Activated CD8-positive, alpha-beta T cell treated with anti-CD3 and anti-CD28 coated beads for 36 hours (primary cell): ENCODE results near the gene DRC3. TPM values are rescaled to one million over a fixed set of nuclear protein-coding genes. Genes with fewer than 3 reads are reported as not detected.

Experiments
- ATAC-seq: fragments of 200-7000 bp; cut with Tn5 transposase; one replicate; pipeline ENCODE4 v1.10.0; 2021; ENCODE audit warnings: mild to moderate bottlenecking, moderate library complexity
- CTCF ChIA-PET: fragments of 350-600 bp; sonication (Branson Sonifier 250); formaldehyde crosslinking; loops from one replicate; lab custom pipeline; 2021; ENCODE audit warnings: antibody characterized with exemption; lab: Charles Lee
- POLR2A ChIA-PET: fragments of 350-600 bp; sonication (Branson Sonifier 250); formaldehyde crosslinking; loops from one replicate; lab custom pipeline; 2021; ENCODE audit warnings: antibody characterized with exemption; lab: Charles Lee
- DNase-seq: peaks from one replicate; pipeline ENCODE4 v3.0.0-alpha.2; 2020
- H3K27ac Mint-ChIP-seq: one replicate; pipeline ENCODE4 v1.8.0; 2021; ENCODE audit warnings: mild to moderate bottlenecking, mixed read lengths
- H3K27me3 Mint-ChIP-seq: one replicate; pipeline ENCODE4 v1.8.0; 2021; ENCODE audit warnings: mixed read lengths
- H3K36me3 Mint-ChIP-seq: one replicate; pipeline ENCODE4 v1.8.0; 2021; ENCODE audit warnings: low read depth, mixed read lengths
- H3K4me1 Mint-ChIP-seq: one replicate; pipeline ENCODE4 v1.8.0; 2021; ENCODE audit warnings: low read depth, mixed read lengths
- H3K4me3 Mint-ChIP-seq: one replicate; pipeline ENCODE4 v1.8.0; 2021; ENCODE audit warnings: mild to moderate bottlenecking, moderate library complexity, mixed read lengths
- H3K9me3 Mint-ChIP-seq: one replicate; pipeline ENCODE4 v1.8.0; 2021; ENCODE audit warnings: mixed read lengths
- intact Hi-C: fragments of 100-400 bp; cut with micrococcal nuclease; formaldehyde crosslinking; loops from one replicate; pipeline ENCODE4 v1.10.0; 2022
- total RNA-seq, 2 experiments: library from RNA; stranded (reverse); gene quantifications; one replicate each; pipeline ENCODE4 v1.2.3, GENCODE V29; 2021
- TF ChIP-seq, protein P1 (sequence below): fragments of 200-600 bp; IDR thresholded peaks from one replicate; pipeline ENCODE4 v1.8.0; 2022; ENCODE audit warnings: antibody characterized with exemption, mild to moderate bottlenecking

Gene DRC3
- total RNA-seq, 2 experiments from 2014 or later = 0.25 TPM; not detected in 1

DNA sequence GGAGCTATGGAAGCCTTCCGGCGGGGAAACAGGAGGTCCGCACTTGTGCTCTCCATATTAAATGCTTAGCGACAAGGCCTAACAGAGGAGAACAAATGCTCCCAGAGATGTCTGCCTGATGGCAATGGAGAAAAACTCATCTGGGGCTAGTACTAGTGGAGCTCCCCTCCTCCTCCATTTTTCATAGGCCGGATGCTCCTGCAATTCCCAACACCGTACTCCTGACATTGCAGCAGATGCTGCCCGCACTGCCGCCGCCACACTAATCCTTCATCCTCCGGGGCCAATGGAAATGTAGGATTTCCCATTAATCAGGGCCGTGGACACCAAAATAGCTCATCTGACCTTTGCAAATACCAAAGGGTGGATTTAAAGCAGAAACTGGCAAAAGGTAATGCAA is 27.9 kb upstream of the DRC3 start:
- no peak overlapping the region for H3K27ac Mint-ChIP-seq
- CTCF ChIA-PET = interaction anchor here (0.7 to 1.9 kb wide), 6 partner anchors 12 to 303 kb away, joined by 3 to 8 read pairs (median 3); no protein-coding TSS in a partner anchor
- POLR2A ChIA-PET = interaction anchor here (1.4 kb wide), 1 partner anchor 15 kb away, joined by 6 read pairs; no protein-coding TSS in a partner anchor

DNA sequence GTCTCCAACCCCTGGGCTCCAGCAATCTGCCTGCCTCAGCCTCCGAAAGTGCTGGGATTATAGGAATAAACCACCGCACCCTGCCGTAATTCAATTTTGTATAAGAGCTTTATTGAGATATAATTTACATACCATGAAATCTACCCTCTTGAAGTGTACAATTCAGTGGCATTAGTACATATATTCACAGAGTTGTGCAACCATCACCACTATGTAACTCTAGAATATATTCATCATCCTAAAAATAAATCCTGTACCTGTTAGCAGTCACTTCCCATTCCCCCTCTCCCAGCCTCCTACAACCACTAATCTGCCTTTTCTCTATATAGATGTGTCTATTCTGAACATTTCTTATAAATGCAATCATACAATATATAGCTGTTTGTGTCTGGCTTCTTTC is 26.6 kb upstream of the DRC3 start:
- H3K27me3 Mint-ChIP-seq = no peaks in the 10 kb centered on the region
- TF ChIP-seq, protein P1, sequence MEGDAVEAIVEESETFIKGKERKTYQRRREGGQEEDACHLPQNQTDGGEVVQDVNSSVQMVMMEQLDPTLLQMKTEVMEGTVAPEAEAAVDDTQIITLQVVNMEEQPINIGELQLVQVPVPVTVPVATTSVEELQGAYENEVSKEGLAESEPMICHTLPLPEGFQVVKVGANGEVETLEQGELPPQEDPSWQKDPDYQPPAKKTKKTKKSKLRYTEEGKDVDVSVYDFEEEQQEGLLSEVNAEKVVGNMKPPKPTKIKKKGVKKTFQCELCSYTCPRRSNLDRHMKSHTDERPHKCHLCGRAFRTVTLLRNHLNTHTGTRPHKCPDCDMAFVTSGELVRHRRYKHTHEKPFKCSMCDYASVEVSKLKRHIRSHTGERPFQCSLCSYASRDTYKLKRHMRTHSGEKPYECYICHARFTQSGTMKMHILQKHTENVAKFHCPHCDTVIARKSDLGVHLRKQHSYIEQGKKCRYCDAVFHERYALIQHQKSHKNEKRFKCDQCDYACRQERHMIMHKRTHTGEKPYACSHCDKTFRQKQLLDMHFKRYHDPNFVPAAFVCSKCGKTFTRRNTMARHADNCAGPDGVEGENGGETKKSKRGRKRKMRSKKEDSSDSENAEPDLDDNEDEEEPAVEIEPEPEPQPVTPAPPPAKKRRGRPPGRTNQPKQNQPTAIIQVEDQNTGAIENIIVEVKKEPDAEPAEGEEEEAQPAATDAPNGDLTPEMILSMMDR = no peak
- no peak overlapping the region for H3K27ac Mint-ChIP-seq
- H3K36me3 Mint-ChIP-seq = no peaks in the 10 kb centered on the region
- no peaks in the 10 kb centered on the region for H3K9me3 Mint-ChIP-seq
- ATAC-seq = no peak
- CTCF ChIA-PET = interaction anchor here (0.7 to 1.9 kb wide), 6 partner anchors 10 to 38 kb away, joined by 3 to 8 read pairs (median 5); no protein-coding TSS in a partner anchor
- H3K4me1 Mint-ChIP-seq = peaks cover 18% of the 10 kb centered on the region
- DNase-seq = no peak
- H3K4me3 Mint-ChIP-seq = no peak overlapping the region
- POLR2A ChIA-PET = interaction anchor here (0.6 to 1.1 kb wide), 3 partner anchors 12 to 1002 kb away, joined by 3 to 5 read pairs (median 3); no protein-coding TSS in a partner anchor
- intact Hi-C loops = no loop called here

More for the DNA sequence above, 27.9 kb upstream of the DRC3 start:
- peaks cover 18% of the 10 kb centered on the region for H3K4me1 Mint-ChIP-seq
- H3K4me3 Mint-ChIP-seq = no peak overlapping the region
- TF ChIP-seq, protein P1 = no peak
- intact Hi-C loops = no loop called here
- DNase-seq (no peak), ATAC-seq (no peak)
- no peaks in the 10 kb centered on the region for H3K36me3 Mint-ChIP-seq
- H3K9me3 Mint-ChIP-seq = no peaks in the 10 kb centered on the region
- H3K27me3 Mint-ChIP-seq = no peaks in the 10 kb centered on the region

DNA sequence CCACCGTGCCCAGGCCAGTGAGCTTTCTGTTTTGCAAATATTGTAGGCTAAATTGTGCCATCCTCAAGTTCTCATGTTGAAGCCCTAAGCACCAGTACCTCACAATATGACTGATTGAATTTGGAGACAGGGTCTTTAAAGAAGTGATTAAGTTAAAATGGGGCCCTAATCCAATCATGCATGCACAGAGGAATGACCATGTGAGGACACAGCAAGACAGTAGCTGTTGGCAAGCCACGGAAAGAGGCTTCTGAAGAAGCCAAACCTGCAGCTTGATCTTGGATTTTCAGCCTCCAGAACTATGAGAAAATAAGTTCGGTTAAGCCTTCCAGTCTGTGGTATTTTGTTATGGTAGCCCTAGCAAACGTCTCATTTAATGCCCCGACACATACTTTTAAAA is 25.4 kb upstream of the DRC3 start:
- DNase-seq (no peak), ATAC-seq (no peak)
- Mint-ChIP-seq H3K27ac (no peak overlapping the region), H3K9me3 (no peaks in the 10 kb centered on the region), H3K4me3 (no peak overlapping the region), H3K4me1 (peaks cover 21% of the 10 kb centered on the region), H3K27me3 (no peaks in the 10 kb centered on the region), H3K36me3 (no peaks in the 10 kb centered on the region)
- intact Hi-C loops = no loop called here
- TF ChIP-seq, protein P1 = no peak
- POLR2A ChIA-PET = interaction anchor here (1.1 kb wide), 1 partner anchor 10 kb away, joined by 5 read pairs; no protein-coding TSS in a partner anchor
- CTCF ChIA-PET = interaction anchor here (0.9 to 1.9 kb wide), 4 partner anchors 9 to 86 kb away, joined by 3 to 6 read pairs (median 4); no protein-coding TSS in a partner anchor

DNA sequence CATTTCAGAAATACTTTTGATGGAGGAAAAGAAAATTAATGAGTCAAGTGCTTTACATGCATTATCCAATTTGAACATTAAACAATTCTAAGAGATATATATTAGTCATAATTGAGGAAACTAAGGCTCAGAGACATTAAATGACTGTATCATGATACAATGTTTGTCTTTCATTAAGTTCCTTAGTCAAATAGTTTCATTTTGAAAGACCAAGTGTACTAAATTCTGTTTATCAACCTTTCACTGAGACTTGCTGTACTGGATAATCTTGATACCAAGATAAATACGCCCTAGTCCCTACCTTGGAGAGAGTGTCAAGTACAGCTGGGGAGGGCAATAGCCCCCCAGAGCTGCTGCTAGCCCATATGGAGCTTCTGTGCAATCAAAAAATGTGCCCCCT is 24.7 kb upstream of the DRC3 start:
- ChIA-PET CTCF (interaction anchor here (1.2 to 1.9 kb wide), 2 partner anchors 9 to 85 kb away, joined by 3 to 6 read pairs; no protein-coding TSS in a partner anchor), POLR2A (interaction anchor here (0.6 kb wide), 1 partner anchor 52 kb away, joined by 3 read pairs; no protein-coding TSS in a partner anchor)
- Mint-ChIP-seq H3K27me3 (no peaks in the 10 kb centered on the region), H3K36me3 (no peaks in the 10 kb centered on the region), H3K4me1 (peaks cover 21% of the 10 kb centered on the region), H3K9me3 (no peaks in the 10 kb centered on the region), H3K4me3 (no peak overlapping the region), H3K27ac (no peak overlapping the region)
- DNase-seq (no peak), ATAC-seq (peak; percentile 30)
- TF ChIP-seq, protein P1 = no peak
- intact Hi-C loops = no loop called here

DNA sequence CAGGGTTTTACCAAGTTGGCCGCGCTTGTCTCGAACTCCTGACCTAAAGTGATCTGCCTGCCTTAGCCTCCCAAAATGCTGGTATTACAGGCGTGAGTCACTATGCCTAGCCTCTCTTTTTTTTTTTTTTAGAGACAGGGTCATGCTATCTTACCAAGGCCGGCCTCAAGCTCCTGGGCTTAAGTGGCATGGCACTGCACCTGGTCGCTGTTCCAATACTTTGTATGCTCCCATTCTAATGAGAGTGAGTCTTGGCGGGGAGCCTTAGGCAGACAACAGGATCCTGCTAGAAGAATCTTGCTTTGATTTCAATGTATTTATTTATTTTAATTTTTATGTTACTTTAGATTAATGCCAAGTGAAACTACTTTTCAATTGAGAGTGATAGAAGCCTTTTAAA is 22.3 kb upstream of the DRC3 start:
- Mint-ChIP-seq H3K27me3 (no peaks in the 10 kb centered on the region), H3K36me3 (peaks cover 2% of the 10 kb centered on the region), H3K4me1 (peaks cover 21% of the 10 kb centered on the region), H3K27ac (no peak overlapping the region), H3K4me3 (no peak overlapping the region), H3K9me3 (peaks cover 1% of the 10 kb centered on the region)
- DNase-seq (no peak), ATAC-seq (no peak)
- intact Hi-C loops = no loop called here
- TF ChIP-seq, protein P1 = no peak
- CTCF ChIA-PET = interaction anchor here (0.7 kb wide), 1 partner anchor 31 kb away, joined by 3 read pairs; no protein-coding TSS in a partner anchor
- POLR2A ChIA-PET = no interaction called here
